Omental fat pad (tissue), 4 donors: ENCODE data around the gene CA11. TPM values are rescaled to one million over a fixed set of nuclear protein-coding genes. Genes with fewer than 3 reads are reported as not detected.

ENCODE experiments used
- ATAC-seq: fragments of 150-250 bp; one replicate; pipeline ENCODE4 v1.9.1; 2016; ENCODE audit warnings: mild to moderate bottlenecking, moderate library complexity; ENCODE audit not compliant: low FRiP score
- DNase-seq: peaks from one replicate; pipeline ENCODE4 v3.0.0-alpha.2; 2019; ENCODE audit warnings: low spot score
- CTCF ChIP-seq, 3 donors: fragments of 450-650 bp; IDR thresholded peaks; one replicate each; pipeline ENCODE4 v1.5.1; 2016 to 2017; ENCODE audit warnings: antibody characterized with exemption in 3 of 3, mild to moderate bottlenecking in 3 of 3, moderate library complexity in 2 of 3
- total RNA-seq, 4 donors: library from RNA; depleted of rRNA; stranded (reverse); fragments of >200 nt; gene quantifications; one replicate each; pipeline ENCODE4 v1.1.0, GENCODE V29; 2016

The CA11 gene
- total RNA-seq, 4 donors from 2014 or later, result 1.9 to 12.7 (median 5.7) TPM

- TF ChIP-seq CTCF (IDR thresholded peaks at IDR 0.05), result no peak
- ATAC-seq (no peak), DNase-seq (no peak)
Measured at GRCh38 chr19:48639483-48640375, 6.3 kb downstream of the CA11 start.

- ATAC-seq (no peak), DNase-seq (no peak)
- TF ChIP-seq CTCF (IDR thresholded peaks at IDR 0.05), result no peak
Measured at GRCh38 chr19:48638831-48639381, 7.1 kb downstream of the CA11 start.

- peak; percentile 33 for ATAC-seq
- TF ChIP-seq CTCF (IDR thresholded peaks at IDR 0.05), result no peak
- no peak for DNase-seq
Measured at GRCh38 chr19:48637948-48638830, 7.8 kb downstream of the CA11 start.

- ATAC-seq (peak; percentile 77), DNase-seq (peak; percentile 91)
- TF ChIP-seq CTCF (IDR thresholded peaks at IDR 0.05), result no peak
Measured at GRCh38 chr19:48637449-48637947, 8.5 kb downstream of the CA11 start.

GRCh38 chr19:48636859-48637448 lies 9.0 kb downstream of the CA11 start, which contains the start of gene DBP:
Gene DBP (minus strand): TSS chr19:48637379. CDS start chr19:48636994, 385 bp downstream.
- DNase-seq, result no peak
- no peak for ATAC-seq
- TF ChIP-seq CTCF (IDR thresholded peaks at IDR 0.05), result no peak
